Right lobe of liver (tissue), 6 donors: ENCODE measurements around the gene DEF6. TPM values are rescaled to one million over a fixed set of nuclear protein-coding genes. Genes with fewer than 3 reads are reported as not detected.
A peak's percentile ranks its signal among the peaks of the same experiment; 100 is the strongest.

Experiments
- ATAC-seq, 4 donors: fragments of 200-7000 bp; cut with Tn5 transposase; one replicate each; pipeline ENCODE4 v1.9.1; 2020; ENCODE audit warnings: mild to moderate bottlenecking in 4 of 4, moderate library complexity in 4 of 4
- DNase-seq, 3 donors: peaks; one replicate each; pipeline ENCODE4 v3.0.0-alpha.2; 2020
- H3K27ac ChIP-seq, 3 donors: fragments of 200-600 bp; one replicate each; pipeline ENCODE4 v1.8.0; 2022
- H3K27me3 ChIP-seq, 2 donors: fragments of 200-600 bp; one replicate each; pipeline ENCODE4 v1.8.0; 2022
- H3K36me3 ChIP-seq, 4 donors: fragments of 200-600 bp; sonication (generic) in 1 of 4; one replicate each; pipeline versions ENCODE4 v1.5.1 to v1.8.0; 2017 to 2022; ENCODE audit warnings: control low read depth in 1 of 4
- H3K4me1 ChIP-seq, 4 donors: fragments of 200-600 bp; sonication (generic) in 1 of 4; one replicate each; pipeline versions ENCODE4 v1.5.1 to v1.8.0; 2017 to 2022; ENCODE audit warnings: control low read depth in 1 of 4
- H3K4me3 ChIP-seq, 3 donors: fragments of 200-600 bp; one replicate each; pipeline ENCODE4 v1.8.0; 2022
- H3K9me3 ChIP-seq, 4 donors: fragments of 200-600 bp; sonication (generic) in 1 of 4; one replicate each; pipeline versions ENCODE4 v1.5.1 to v1.8.0; 2017 to 2022; ENCODE audit warnings: control low read depth in 1 of 4
- CTCF ChIP-seq, 4 donors: fragments of 200-600 bp in 3 of 4; fragments of 450-650 bp in 1 of 4; IDR thresholded peaks; one replicate each; pipeline versions ENCODE4 v1.5.1 to v1.8.0; 2016 to 2022; ENCODE audit warnings: antibody characterized with exemption in 4 of 4, mild to moderate bottlenecking in 2 of 4
- POLR2A ChIP-seq: fragments of 450-650 bp; IDR thresholded peaks from one replicate; pipeline ENCODE4 v1.6.1; 2017; ENCODE audit warnings: antibody characterized with exemption, mild to moderate bottlenecking
- WGBS: methylation state at CpG from one replicate; pipeline ENCODE4 v1.1.6; 2018; ENCODE audit warnings: low coverage, low lambda C conversion rate; ENCODE audit not compliant: insufficient coverage; ENCODE audit errors: missing lambda C conversion rate; 5-methylcytosine and 5-hydroxymethylcytosine counted together
- intact Hi-C, 2 donors: fragments of 100-400 bp; cut with DNase I; formaldehyde crosslinking; loops; one replicate each; pipeline versions ENCODE4 v1.11.2 to v1.14.1; 2022
- total RNA-seq, 6 experiments: library from RNA; depleted of rRNA in 2 of 6; stranded (reverse); fragments of >200 nt in 2 of 6; fragmentation: NEBNext Ultra II Directional in 3 of 6; extraction: Animal tissue kit (Norgen Biotek cat#: 25700) in 3 of 6; gene quantifications; one replicate each; pipeline versions ENCODE4 v1.1.0 to v1.2.4, GENCODE V29; 2016 to 2023
- donor health status: DM: no; HTN: yes; CAD: no.
- donor health status: DM: no; HTN: no; CAD: no.
- donor health status: DM: no; HTN: no; CAD: no.
- donor health status: DM: no; HTN: yes; CAD: no.
- donor health status: DM: no; HTN: yes; CAD: no.

DEF6 gene
- total RNA-seq, 6 experiments from 2014 or later = 1.1 to 3.6 (median 1.5) TPM

- H3K9me3 ChIP-seq = no peaks in the 10 kb centered on the region
- no peak overlapping the region for H3K4me3 ChIP-seq
- no peaks in the 10 kb centered on the region for H3K36me3 ChIP-seq
- no peak for TF ChIP-seq CTCF (IDR thresholded peaks at IDR 0.05)
- no peak for TF ChIP-seq POLR2A
- H3K27me3 ChIP-seq = no peaks in the 10 kb centered on the region
- peak in 1 of 4 donors; percentile 27 for ATAC-seq
- no peak overlapping the region for H3K27ac ChIP-seq
- intact Hi-C loops = no loop called here
- no peaks in the 10 kb centered on the region for H3K4me1 ChIP-seq
- 75% methylated on average over 5 of the region's 9 CpGs for WGBS
- DNase-seq = no peak
These were observed 12.1 kb downstream of the DEF6 start for GRCh38 chr6:35309611-35310264.

GRCh38 chr6:35310265-35310831 is 12.7 kb downstream of the DEF6 start:
- DNase-seq = no peak
- Histone ChIP-seq H3K27ac (no peak overlapping the region), H3K4me1 (no peaks in the 10 kb centered on the region), H3K4me3 (no peak overlapping the region), H3K27me3 (no peaks in the 10 kb centered on the region), H3K36me3 (no peaks in the 10 kb centered on the region), H3K9me3 (no peaks in the 10 kb centered on the region)
- ATAC-seq = peak; percentile 14 to 32 (median 18)
- 100% methylated on average over 1 of the region's 6 CpGs for WGBS
- intact Hi-C loops = no loop called here
- TF ChIP-seq POLR2A = no peak
- no peak for TF ChIP-seq CTCF (IDR thresholded peaks at IDR 0.05)

- no peaks in the 10 kb centered on the region for H3K4me1 ChIP-seq
- ATAC-seq (peak in 2 of 4 donors; percentile 30 to 39), DNase-seq (no peak)
- no peaks in the 10 kb centered on the region for H3K36me3 ChIP-seq
- 54% methylated on average over 3 of the region's 6 CpGs for WGBS
- TF ChIP-seq POLR2A = no peak
- TF ChIP-seq CTCF (IDR thresholded peaks at IDR 0.05) = no peak
- H3K27me3 ChIP-seq = no peaks in the 10 kb centered on the region
- intact Hi-C loops = no loop called here
- no peak overlapping the region for H3K4me3 ChIP-seq
- peak overlapping the region in 1 of 3 donors; percentile 33 for H3K27ac ChIP-seq
- no peaks in the 10 kb centered on the region for H3K9me3 ChIP-seq
These were observed 13.9 kb downstream of the DEF6 start for GRCh38 chr6:35311390-35312075.

GRCh38 chr6:35312076-35312800 is 14.6 kb downstream of the DEF6 start:
- intact Hi-C loops = no loop called here

More at GRCh38 chr6:35312076-35312800, 14.6 kb downstream of the DEF6 start:
- Histone ChIP-seq H3K4me3 (no peak overlapping the region), H3K4me1 (no peaks in the 10 kb centered on the region), H3K9me3 (no peaks in the 10 kb centered on the region), H3K36me3 (no peaks in the 10 kb centered on the region), H3K27ac (peak overlapping the region in 1 of 3 donors; percentile 33), H3K27me3 (no peaks in the 10 kb centered on the region)
- no peak for ATAC-seq
- WGBS = 65% methylated on average over 4 of the region's 19 CpGs
- no peak for TF ChIP-seq POLR2A
- no peak for TF ChIP-seq CTCF (IDR thresholded peaks at IDR 0.05)
- DNase-seq = no peak
